ENCODE data around the gene HPCAL4. TPM values are rescaled to one million over a fixed set of nuclear protein-coding genes. Genes with fewer than 3 reads are reported as not detected.

The HPCAL4 gene
- total RNA-seq, 1 donor from 2014 or later: 2.8 TPM

DNA sequence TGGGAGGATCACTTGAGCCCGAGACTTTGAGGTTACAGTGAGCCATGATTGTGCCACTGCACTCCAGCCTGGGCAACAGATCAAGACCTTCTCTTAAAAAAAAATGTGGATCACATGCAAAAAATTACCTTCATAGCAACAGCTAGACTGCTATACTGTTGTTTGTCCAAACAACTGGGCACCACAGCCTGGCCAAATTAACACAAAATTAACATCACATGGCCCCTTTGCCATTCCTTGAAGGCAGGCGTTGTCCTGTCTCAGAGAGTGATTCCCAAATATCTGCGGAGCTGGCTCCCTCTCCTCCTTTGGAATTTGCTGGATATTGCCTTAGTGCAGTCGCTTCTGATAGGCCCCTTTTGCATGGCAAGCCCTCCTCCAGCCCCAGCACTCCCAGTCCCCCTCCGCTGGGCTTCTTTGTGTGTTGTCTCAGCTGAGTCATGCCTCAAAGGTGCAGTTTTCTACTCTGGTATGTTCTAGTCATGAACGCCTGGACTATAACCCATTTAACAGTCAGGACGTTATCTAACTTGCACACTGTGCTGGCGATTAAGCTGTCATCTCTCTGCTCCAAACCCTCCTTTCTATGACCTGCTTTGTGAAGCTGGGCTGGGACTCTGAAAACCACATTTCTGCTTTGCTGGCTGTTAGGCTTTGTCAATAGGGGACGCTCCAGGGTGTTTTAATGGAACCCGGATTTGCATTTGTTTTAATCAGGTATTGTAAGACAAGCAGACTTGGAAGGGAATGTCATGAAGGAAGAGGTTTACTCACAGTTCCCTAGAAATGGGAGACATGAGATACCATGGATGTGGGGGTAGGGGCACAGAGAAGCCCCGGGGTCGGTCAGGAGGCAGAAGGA is 20.1 kb upstream of the HPCAL4 start:
- ATAC-seq (ENCODE audit: poor library complexity) (peak; percentile 18), DNase-seq (no peak)
- intact Hi-C loops (cut with DNase I): no loop called here

DNA sequence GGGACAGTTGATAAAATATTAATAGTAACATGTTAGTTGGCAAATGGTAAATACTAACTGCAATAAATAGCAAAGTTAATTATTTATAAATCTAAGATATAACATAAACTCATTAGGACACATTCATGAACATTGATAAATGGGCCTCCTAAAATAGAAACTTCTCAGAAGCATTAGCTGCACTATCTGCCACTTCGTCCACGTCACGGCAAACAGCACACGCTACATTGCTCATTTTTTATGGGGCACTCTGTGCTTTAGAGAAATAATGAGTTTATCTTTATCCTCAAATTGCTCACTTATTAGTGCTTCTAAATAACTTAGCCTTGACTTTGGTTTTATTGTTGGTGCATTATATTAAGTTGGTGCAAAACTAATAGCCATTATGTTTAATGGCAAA is 16.3 kb upstream of the HPCAL4 start:
- intact Hi-C loops (cut with DNase I): no loop called here
- DNase-seq: no peak
- no peak for ATAC-seq (ENCODE audit: poor library complexity)

DNA sequence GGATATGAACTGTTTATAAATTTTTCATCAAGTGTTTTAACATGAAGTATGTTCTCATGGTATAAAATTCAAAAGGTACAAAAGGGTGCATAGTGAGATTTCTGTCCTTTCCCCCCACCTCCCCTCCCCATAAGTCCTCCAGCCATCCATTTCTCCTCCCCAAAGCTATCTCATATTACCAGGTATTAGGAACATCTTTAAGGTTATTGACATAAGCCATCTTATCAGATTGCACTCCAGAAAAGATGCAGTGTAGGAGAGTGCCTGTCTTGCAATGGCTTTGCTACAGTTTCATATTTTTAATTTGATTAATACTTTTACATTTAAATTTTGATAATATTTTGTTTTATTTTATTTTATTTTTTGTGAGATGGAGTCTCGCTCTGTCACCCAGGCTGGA is 13.5 kb upstream of the HPCAL4 start:
- no peak for ATAC-seq (ENCODE audit: poor library complexity)
- DNase-seq: no peak
- intact Hi-C loops (cut with DNase I): no loop called here

DNA sequence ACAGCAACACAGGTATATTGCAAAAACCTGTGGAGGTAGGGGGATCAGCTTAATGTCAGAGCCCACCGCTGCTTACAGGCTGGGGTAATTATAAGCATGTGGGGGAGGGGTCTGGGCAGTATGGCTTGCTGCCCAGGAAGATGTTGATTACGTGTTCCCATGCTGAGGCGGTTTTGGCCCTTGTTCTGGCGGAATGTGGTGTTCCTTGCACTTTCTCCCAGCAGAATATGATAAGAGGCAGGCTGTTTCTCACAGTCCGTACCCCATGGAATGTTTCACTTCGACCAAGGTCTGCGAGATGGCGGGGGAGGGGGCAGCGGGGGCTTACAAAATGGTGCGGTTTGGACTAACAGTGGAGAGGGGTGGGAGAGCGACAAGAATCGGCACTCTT is 9.8 kb upstream of the HPCAL4 start:
- ATAC-seq (ENCODE audit: poor library complexity): peak; percentile 75
- peak; percentile 64 for DNase-seq
- intact Hi-C loops (cut with DNase I): no loop called here

DNA sequence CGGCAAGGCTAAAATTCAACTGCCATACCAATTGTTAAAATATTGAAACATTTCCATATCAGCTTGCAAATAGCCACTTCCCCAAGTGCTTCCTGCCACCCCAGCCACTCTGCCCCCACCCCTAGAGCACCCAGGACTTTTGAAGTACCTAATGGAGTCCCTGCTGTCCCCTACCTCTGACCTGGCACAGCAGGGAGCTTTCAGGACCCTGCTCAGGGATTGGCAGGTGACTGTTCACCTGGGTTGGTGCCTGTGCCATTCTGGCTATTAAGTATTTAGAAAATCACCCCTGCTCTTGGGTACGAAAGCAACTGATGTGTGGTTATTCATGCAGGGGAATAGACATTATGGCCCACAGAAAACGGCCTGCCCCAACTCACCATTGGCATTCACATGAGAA is 9.1 kb upstream of the HPCAL4 start:
- ATAC-seq (ENCODE audit: poor library complexity): no peak
- intact Hi-C loops (cut with DNase I): no loop called here
- DNase-seq: no peak

DNA sequence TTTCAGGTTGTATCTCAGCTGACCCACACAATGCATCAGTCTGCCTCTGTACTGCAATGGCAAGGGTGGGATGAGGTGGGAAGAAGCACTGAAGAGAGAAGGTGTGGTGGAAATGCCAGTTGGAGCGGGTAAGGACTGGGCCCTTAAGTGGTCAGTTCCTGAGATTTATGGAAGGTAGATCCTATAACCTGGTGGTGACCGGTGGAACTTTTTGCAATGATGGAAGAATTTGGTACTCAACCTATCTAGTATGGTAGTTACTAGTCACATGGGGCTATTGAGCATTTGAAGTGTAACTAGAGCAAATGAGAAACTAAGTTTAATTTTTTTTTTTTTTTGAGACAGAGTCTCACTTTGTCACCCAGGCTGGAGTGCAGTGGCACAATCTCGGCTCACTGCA is 8.2 kb upstream of the HPCAL4 start:
- DNase-seq (no peak), ATAC-seq (ENCODE audit: poor library complexity) (no peak)
- intact Hi-C loops (cut with DNase I): no loop called here

DNA sequence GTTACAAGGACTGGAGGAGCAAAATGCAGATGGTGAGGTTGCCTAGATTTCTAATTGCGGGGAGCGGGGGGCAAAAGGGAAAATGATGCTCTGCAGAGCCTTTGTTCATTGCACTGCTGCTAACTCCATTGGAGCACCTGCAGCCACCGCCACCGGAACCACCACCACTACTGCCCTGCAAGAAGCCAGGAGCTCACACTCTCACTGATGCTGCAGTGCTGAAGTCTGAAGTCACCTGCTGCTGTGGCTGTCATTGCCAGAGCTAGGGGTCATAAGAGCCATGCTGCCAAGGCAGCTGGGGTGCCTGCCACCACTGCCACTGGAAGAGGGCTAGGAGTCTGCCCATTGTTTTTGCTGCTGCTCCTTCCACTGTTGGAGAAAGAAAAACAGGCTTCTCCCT is 7.3 kb upstream of the HPCAL4 start:
- no peak for DNase-seq
- ATAC-seq (ENCODE audit: poor library complexity): no peak
- intact Hi-C loops (cut with DNase I): no loop called here

DNA sequence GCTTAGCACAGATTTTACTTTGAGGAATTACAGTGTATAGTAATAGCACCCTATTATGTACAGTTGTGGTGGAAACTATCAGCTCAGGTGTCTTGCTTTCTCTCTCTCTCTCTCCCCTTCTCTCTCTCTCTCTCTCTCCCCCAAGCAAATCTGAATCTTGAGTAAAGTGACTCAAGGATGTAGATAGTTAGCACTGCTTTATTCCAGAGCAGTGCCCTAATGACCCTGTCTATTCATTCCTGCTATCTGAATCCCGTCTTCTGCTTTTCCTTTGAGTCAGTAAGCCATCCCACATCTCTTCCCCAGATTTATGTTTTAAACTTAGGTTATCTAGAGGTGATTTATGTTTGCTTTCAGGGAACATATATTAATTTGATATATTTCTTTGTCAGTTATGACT is 5.2 kb upstream of the HPCAL4 start:
- no peak for ATAC-seq (ENCODE audit: poor library complexity)
- no peak for DNase-seq
- intact Hi-C loops (cut with DNase I): no loop called here

DNA sequence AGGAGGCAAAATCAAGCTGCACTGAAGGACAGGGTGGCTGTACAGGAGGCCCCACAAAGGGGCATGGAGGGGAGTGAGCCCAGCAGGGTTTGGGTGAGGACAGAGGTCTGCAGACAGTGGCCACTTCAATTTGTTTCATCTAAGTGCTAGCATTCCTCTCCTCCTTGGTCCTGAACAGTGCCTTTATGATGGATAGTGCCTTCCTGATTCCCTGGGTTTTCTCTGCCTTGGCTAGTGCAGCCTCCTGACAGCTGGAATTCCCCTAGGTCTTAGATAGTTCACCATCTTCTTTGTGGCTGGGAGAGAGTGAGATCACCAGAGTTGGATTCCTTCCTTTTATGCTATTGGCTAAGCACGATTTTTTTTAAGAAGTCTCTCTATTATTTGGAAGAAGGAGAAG is 3.8 kb upstream of the HPCAL4 start:
- intact Hi-C loops (cut with DNase I): no loop called here
- no peak for ATAC-seq (ENCODE audit: poor library complexity)
- DNase-seq: no peak

DNA sequence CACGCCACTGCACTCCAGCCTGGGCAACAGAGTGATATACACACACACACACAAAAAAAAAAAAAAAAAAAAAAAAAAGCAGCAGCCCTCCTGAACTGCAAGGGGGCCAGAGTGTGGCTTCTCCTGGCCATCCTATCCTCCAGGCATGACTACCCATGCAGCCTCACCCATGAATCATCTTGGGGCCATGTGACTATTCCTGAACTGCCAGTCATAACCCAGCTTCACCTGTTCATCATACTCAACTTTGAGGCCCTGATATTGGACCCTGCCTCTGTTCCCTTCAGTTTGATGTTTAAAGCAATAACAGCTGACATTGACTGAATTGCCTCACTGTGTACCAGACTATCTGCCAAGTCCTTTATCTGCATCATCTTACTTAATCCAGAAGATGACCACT is 2.8 kb upstream of the HPCAL4 start:
- DNase-seq (no peak), ATAC-seq (ENCODE audit: poor library complexity) (no peak)
- intact Hi-C loops (cut with DNase I): no loop called here

DNA sequence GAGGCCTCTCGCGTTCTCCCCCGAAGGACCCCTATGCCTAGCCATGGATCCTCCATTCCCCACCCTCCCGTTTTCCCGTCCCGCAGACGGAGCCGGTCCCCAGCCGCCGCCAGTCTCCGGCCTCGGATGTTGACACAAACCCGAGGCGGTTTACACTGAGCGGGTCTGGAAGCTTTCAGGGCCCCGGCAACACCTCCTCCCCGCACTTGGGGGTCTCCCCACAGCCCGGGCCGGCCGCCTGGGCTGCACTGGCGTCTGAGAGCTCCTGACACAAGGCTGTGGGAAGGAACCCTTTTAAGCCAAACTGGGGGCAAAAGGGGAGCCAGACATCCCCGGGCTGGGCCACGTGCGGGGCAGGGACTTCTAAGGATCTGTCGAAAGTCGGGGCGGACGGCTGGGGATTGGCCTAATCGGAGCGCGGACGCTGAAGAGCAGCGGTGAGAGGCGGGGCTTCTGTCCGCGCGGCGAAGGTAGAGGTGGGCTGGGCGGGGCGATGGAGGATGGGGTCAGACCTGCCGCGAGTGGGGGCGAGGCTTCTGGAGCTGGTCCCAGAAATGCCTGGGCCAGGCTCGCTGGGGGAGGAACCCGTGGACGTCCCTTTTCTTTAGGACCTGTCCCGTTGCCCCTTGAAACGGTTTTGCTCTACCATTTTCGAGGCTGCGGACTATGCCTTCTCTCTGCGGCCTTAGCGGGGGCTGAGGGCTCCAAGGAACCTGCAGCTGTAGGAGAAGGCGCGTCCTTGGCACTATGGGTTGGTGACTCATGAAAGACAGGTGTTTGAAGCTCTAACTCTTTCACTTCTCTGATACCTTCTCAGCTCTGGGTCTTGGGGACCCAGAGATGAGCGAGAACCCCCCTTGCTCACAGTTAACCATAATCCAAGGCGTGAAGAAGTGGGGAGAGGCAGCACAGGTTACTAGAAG is 1.2 kb upstream of the HPCAL4 start:
- intact Hi-C loops (cut with DNase I): no loop called here
- peak; percentile 8 for ATAC-seq (ENCODE audit: poor library complexity)

DNA sequence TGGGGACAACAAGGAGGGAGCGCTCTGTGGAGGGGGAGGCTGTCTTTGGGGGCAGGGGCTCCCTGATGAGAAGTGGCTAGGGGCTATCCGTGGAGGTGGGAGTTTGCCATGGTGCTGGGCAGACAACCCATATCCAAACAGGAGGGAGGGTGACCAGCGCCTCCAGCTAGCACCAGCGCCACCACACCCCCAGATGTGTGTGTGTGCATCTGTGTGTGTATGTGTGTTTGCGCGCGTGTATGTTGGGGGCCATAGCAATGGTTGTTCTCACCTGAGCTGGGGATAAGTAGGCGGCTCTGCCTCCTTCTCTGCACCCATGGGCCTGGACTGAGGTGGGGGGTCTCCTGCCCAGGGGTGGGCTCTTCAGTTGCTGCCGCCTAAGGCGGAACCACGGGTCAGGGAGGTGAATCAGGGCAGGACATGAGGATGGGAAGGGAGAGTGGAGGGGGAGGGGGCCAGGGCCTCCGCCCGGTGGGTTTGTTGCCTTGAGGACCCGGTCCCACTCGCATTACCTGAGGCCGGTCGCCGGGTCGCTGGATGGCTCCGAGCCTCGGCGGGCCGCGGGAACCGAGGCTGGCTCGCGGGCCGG is 345 bp downstream of the HPCAL4 start:
- DNase-seq: no peak
- no peak for ATAC-seq (ENCODE audit: poor library complexity)
- intact Hi-C loops (cut with DNase I): no loop called here

More for the DNA sequence above, 1.2 kb upstream of the HPCAL4 start:
- no peak for DNase-seq

DNA sequence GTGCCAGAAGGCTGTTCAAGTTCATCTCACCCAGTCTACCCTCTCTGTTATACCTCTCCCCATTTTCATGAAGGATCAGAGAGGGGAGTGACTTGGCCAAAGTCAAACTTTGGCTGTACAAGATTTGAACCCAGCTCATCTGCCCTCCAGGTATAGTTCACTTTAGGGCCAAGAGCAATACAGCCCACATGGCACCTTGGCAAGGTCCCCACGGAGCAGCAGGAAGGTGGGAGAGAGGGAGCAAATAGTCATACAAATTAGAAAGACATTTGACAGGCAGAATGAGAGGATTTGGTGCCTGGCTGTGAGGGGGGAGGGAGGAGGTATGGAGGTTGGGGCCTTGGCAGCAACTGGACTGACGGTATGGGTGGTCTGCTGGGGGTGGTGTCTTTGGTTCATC is 1.0 kb downstream of the HPCAL4 start:
- no peak for ATAC-seq (ENCODE audit: poor library complexity)
- intact Hi-C loops (cut with DNase I): no loop called here
- no peak for DNase-seq

DNA sequence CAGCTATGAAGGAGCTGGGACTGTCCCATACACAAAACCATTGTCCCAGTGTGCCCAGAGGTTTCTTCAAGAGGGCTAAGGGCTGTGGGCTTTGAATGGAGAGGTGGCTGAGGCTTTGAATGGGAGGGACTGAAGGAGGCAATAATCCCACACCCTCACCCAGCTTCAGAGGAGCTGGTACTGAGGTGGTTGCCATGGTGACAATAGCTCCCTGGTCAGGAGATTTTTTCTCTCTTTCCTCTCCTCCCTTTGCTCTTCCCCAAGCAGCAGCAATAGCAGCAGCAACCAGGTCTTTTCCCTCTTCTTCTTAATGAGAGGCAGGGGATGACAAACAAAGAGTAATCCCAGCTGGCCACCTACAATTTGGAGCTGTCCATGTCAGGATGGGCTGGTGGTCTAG is 1.6 kb downstream of the HPCAL4 start:
- no peak for DNase-seq
- intact Hi-C loops (cut with DNase I): no loop called here
- no peak for ATAC-seq (ENCODE audit: poor library complexity)

DNA sequence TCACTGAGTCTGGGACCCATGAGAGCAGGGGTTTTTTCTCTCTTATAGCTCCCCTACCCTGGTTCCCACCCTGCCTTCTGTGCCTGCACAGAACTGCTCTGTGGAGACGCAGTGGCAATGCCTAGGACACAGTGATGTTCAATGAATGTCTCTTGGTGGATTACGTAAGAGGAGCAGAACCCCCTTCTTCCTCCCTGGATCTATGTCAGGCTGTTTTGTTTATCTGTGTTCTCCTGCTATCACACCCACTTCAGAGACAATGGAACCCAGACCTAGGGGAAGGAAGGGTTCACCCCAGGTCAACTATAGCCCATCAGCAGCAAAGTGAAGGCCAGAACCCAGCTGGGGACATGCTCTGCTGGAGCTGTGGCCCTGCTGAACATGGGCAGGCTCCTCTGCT is 2.0 kb downstream of the HPCAL4 start:
- no peak for DNase-seq
- peak; percentile 23 for ATAC-seq (ENCODE audit: poor library complexity)
- intact Hi-C loops (cut with DNase I): no loop called here

DNA sequence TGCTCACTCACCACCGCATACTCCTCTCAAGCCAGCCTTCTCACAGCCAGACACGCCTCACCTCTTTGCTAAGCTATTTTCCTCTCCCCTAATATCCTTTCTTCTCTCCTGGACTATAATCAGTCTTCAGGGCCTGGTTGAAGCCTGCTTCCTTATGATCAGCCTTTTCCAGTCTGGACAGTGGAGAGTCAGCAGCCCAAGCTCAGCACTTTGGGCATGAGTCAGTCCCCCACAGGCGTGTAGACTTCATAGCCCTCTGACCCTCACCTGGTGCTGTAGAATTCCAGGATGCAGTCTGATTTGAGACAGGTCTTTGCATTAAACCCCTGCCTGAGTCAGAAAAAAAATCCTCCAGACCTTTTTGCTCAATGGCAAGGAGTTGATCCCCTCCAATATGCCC is 2.5 kb downstream of the HPCAL4 start:
- intact Hi-C loops (cut with DNase I): no loop called here
- ATAC-seq (ENCODE audit: poor library complexity) (no peak), DNase-seq (no peak)

DNA sequence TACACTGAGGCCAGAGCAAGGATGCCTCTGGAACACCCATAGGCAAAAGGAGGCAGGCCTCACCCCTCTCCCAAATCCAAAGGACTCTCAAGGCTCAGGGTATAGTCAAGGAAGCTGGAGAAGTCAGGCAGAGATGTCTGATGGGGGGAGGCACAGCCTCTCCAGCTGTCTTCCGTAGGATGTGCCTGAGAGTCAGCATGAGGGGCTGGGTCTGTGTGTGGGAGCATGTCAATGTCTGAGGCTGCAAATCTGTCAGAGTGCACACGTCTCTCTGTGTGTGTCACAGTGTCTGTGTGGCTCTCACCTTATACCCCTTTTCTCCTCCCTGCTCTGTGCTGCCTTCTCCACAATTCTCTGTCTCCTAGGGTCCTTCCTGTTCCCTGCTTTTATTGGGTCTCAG is 4.0 kb downstream of the HPCAL4 start:
- no peak for ATAC-seq (ENCODE audit: poor library complexity)
- no peak for DNase-seq
- intact Hi-C loops (cut with DNase I): no loop called here

DNA sequence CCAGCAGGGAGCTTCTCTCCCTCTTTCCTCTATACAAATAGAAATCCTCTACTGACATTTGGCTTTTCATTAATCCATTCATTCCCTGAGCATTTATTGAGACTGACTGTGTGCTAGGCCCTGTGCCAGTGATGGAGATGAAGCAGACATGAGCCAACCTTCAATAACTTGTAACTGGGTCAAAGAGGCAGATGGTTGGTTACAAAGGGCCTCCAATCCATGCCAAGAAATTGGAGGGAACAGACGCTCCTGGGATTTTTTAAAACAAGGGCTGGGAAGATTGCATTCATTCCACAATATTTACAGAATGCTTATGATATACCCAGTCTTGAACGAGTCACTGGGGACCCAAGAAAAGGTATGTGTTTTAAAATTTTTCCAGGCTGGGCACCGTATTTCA is 6.2 kb downstream of the HPCAL4 start:
- no peak for DNase-seq
- intact Hi-C loops (cut with DNase I): no loop called here
- ATAC-seq (ENCODE audit: poor library complexity): no peak

DNA sequence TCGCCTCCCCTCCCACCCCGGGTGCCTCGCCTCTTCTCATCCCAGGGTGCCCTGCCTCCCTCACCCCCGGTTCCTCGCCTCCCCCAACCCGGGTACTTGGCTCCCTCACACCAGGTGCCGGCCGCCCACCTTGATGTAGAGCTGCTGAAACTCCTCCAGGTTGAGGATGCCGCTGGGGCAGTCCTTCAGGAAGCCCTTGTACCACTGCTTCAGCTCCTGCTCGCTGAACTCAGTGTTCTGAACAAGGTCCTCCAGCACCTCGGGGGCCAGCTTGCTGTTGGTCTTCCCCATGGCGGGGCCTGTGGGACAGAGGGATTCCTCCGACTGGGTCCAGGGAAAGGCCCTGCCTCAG is 6.9 kb downstream of the HPCAL4 start:
- no peak for ATAC-seq (ENCODE audit: poor library complexity)
- intact Hi-C loops (cut with DNase I): no loop called here
- DNase-seq: no peak

Measured in Right ventricle myocardium superior (tissue), 1 donor.